Heart right ventricle (tissue), 16 donors: ENCODE results near the gene DBNL. TPM values are rescaled to one million over a fixed set of nuclear protein-coding genes. Genes with fewer than 3 reads are reported as not detected.

ENCODE experiments used
- ATAC-seq, 8 donors: fragments of 200-7000 bp; cut with Tn5 transposase; one replicate each; pipeline ENCODE4 v1.9.1; 2020; ENCODE audit warnings: mild to moderate bottlenecking in 8 of 8, moderate library complexity in 8 of 8, moderate number of reproducible peaks in 1 of 8
- DNase-seq, 2 donors: peaks; one replicate each; pipeline ENCODE4 v3.0.0-alpha.2; 2020
- H3K27ac ChIP-seq, 10 donors: fragments of 200-600 bp; sonication (generic) in 2 of 10; one replicate each; pipeline versions ENCODE4 v1.5.0 to v1.8.0; 2020 to 2022; ENCODE audit warnings: mild to moderate bottlenecking in 3 of 10
- H3K27me3 ChIP-seq, 7 donors: fragments of 200-600 bp; one replicate each; pipeline ENCODE4 v1.8.0; 2021 to 2022; ENCODE audit warnings: mild to moderate bottlenecking in 2 of 7
- H3K36me3 ChIP-seq, 9 donors: fragments of 200-600 bp; sonication (generic) in 1 of 9; one replicate each; pipeline versions ENCODE4 v1.5.0 to v1.8.0; 2020 to 2022; ENCODE audit warnings: mild to moderate bottlenecking in 2 of 9
- H3K4me1 ChIP-seq, 9 donors: fragments of 200-600 bp; sonication (generic) in 1 of 9; one replicate each; pipeline versions ENCODE4 v1.5.0 to v1.8.0; 2020 to 2022; ENCODE audit warnings: mild to moderate bottlenecking in 4 of 9
- H3K4me3 ChIP-seq, 10 donors: fragments of 200-600 bp; sonication (generic) in 2 of 10; one replicate each; pipeline versions ENCODE4 v1.5.0 to v1.8.0; 2020 to 2022; ENCODE audit warnings: mild to moderate bottlenecking in 7 of 10, moderate library complexity in 2 of 10
- H3K9me3 ChIP-seq, 11 donors: fragments of 200-600 bp in 10 of 11; sonication (generic) in 2 of 11; one replicate each; pipeline versions ENCODE4 v1.5.0 to v1.8.0; 2013 to 2022; ENCODE audit warnings: mild to moderate bottlenecking in 2 of 11, control low read depth in 1 of 11, moderate library complexity in 1 of 11
- WGBS, 2 donors: extraction: QIAGEN DNeasy Blood & Tissue Kit; methylation state at CpG; one replicate each; pipeline ENCODE4 v1.1.7; 2013; ENCODE audit warnings: inconsistent platforms in 1 of 2; 5-methylcytosine and 5-hydroxymethylcytosine counted together
- intact Hi-C, 10 donors: fragments of 100-400 bp; cut with DNase I; formaldehyde crosslinking; loops; one replicate each; pipeline versions ENCODE4 v1.11.1 to v1.14.2; 2022
- polyA plus RNA-seq, 2 donors: library from polyadenylated mRNA; stranded (reverse); fragments of 200-250 nt; gene quantifications; one replicate each; pipeline ENCODE4 v1.2.3, GENCODE V29; 2013
- total RNA-seq, 10 donors: library from RNA; stranded (reverse); fragmentation: NEBNext Ultra II Directional in 3 of 10; extraction: Animal tissue kit (Norgen Biotek cat#: 25700) in 3 of 10; gene quantifications; one replicate each; pipeline versions ENCODE4 v1.2.1 to v1.2.4, GENCODE V29; 2021 to 2023
- TF ChIP-seq, protein P1 (sequence below), 9 donors: fragments of 200-600 bp; sonication (generic) in 2 of 9; IDR thresholded peaks; one replicate each; pipeline versions ENCODE4 v1.5.0 to v1.8.0; 2021 to 2022; ENCODE audit warnings: antibody characterized with exemption in 9 of 9, mild to moderate bottlenecking in 5 of 9, moderate library complexity in 1 of 9
- donor health status: Arrhythmogenic right ventricular cardiomyopathy.
- donor health status: ischemic (EF 13 %, LVEDD 7.1; RV severe dilation, severe dysfunction).
- donor health status: healthy with polysubstance abuse.
- donor health status: DM: no; HTN: yes; CAD: no.
- donor health status: DM: no; HTN: no; CAD: no.
- donor health status: ischemic (EF 25% LVEDD 6.9; RV normal size, moderate dysfunction).
- donor health status: ischemic (EF 25% LVEDD 5.7; RV mildly dilated, moderate dysfunction).
- donor health status: healthy.
- donor health status: DM: yes; HTN: yes; CAD: no.
- donor health status: Ischemic cardiomyopathy.
- donor health status: ischemic (EF 35%, LVEDD 5.7; RV mildly dilated, moderate dysfunction).
- donor health status: nonischemic (EF 11% LVEDD 7.7; RV severe dilation, severe dysfunction).
- donor health status: DM: yes; HTN: yes; CAD: no.
- donor health status: PGD.
- donor health status: ischemic (EF 29% LVEDD 5.4; RV normal size, mild dysfunction).
- donor health status: nonischemic (EF 23%, LVEDD 6.1; RV moderate dilation, normal function).

DBNL gene
- total and polyA plus RNA-seq, 12 donors: 26.0 to 74.3 (median 35.4) TPM

DNA sequence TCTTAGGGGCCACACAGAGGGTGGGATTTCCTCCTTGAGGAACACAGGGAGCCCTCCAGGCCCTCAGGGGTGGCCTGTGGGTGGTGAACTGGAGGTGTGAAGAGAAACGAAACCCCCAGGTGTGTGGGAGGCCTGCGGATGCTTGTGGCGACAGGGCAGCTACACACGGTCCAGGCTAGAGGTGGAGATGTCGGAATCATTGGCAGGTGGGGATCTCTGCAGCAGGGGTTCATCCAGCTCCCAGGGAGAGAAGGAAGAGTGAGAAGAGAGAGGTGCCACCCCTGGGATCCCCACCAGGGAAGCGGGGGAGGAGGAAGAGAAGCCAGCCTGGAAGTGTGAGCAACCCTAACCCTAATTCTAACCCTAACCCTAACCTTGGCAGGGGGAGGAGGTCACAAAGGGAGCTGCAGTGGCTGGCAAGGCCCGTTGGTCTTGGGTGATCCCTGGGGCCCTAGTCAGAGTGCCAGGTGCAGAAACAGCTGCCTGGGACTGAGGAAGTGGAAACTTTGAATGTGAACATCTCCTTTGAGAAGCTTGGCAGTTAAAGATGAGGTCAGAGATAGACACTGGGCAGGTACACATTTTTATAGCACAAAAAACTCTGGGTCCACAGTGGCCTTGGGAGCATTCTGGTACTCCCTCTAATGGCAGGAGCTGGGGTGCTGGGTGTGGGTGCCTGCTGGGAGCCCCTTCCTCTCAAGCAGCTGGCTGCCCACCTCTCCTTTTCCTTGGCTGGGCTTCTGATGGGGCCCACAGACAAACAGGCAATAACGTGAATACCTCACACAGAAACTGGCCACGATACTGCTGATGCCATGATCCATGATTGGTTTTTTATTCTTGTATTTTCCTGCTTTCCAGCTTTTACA lies 52.8 kb downstream of the DBNL start:
- no peaks in the 10 kb centered on the region for H3K36me3 ChIP-seq
- intact Hi-C loops: no loop called here
- WGBS, 2 donors: 82 to 87% methylated on average over 9 of the region's 9 CpGs
- ATAC-seq (no peak), DNase-seq (no peak)
- H3K4me1 ChIP-seq: peaks cover 0 to 52% (median 10%) of the 10 kb centered on the region in 9 donors
- no peak overlapping the region for H3K27ac ChIP-seq
- no peaks in the 10 kb centered on the region for H3K27me3 ChIP-seq
- TF ChIP-seq, protein P1, sequence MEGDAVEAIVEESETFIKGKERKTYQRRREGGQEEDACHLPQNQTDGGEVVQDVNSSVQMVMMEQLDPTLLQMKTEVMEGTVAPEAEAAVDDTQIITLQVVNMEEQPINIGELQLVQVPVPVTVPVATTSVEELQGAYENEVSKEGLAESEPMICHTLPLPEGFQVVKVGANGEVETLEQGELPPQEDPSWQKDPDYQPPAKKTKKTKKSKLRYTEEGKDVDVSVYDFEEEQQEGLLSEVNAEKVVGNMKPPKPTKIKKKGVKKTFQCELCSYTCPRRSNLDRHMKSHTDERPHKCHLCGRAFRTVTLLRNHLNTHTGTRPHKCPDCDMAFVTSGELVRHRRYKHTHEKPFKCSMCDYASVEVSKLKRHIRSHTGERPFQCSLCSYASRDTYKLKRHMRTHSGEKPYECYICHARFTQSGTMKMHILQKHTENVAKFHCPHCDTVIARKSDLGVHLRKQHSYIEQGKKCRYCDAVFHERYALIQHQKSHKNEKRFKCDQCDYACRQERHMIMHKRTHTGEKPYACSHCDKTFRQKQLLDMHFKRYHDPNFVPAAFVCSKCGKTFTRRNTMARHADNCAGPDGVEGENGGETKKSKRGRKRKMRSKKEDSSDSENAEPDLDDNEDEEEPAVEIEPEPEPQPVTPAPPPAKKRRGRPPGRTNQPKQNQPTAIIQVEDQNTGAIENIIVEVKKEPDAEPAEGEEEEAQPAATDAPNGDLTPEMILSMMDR (IDR thresholded peaks at IDR 0.05): no peak
- H3K4me3 ChIP-seq: no peak overlapping the region
- no peaks in the 10 kb centered on the region for H3K9me3 ChIP-seq

DNA sequence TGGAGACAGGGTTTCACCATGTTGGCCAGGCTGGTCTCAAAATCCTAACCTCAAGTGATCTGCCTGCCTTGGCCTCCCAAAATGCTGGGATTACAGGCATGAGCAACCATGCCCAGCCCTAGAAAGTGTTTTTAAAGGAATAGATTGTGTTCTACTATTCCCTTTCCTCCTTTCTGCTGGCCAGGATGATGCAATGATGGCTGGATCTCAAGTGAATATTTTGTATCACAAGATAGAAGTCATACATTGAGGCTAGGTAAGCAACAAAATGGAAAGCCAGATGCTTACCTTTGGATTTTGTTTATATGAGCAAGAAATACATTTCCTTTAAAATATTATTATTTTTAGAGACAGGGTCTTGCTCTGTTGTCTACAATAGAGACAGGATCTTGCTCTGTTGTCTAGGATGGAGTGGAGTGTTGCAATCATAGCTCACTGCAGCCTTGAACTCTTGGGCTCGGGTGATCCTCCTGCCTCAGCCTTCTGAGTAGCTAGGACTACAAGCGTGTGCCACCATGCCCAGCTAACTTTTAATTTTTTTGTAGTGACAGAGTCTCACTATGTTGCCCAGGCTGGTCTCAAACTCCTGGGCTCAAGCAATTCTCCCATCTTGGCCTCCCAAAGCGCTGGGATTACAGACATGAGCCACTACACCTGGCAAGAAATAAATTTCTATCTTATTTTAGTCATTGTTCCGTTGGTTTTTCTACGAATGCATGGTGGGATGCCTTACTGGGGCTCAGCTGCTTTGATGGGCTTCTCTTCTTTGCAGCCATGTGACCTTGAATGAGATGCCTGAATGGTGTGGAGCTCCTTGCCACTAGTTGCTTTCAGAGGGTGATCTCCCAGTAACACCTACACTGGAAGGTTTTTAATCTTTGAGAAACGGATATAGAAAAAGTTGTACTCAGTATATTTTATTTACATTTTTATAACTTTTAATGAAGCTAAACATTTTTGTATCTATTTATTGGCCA lies 53.9 kb downstream of the DBNL start:
- H3K27ac ChIP-seq: no peak overlapping the region
- DNase-seq: no peak

DNA sequence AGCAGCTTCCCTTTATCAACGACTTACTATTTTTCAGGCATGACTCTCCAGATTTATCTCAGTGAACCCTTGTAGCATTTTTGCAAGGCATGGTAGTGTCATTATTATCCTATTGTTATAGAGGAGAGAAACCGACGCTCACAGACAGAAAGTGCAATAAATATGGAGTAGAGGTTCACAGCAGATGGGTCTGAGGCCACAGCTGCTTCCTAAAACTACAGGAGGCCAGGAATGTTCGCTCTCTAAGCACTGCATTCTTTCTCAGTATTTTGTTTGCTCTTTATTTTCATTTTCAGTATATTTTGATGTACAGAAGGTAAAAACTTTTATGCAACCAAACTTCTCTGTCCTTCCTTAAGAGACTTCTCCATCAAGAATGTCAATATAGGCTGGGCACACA lies 55.2 kb downstream of the DBNL start:
- H3K36me3 ChIP-seq: no peaks in the 10 kb centered on the region
- intact Hi-C loops: no loop called here
- H3K9me3 ChIP-seq: no peaks in the 10 kb centered on the region
- no peak for DNase-seq
- peaks cover 3 to 62% (median 14%) of the 10 kb centered on the region in 9 donors for H3K4me1 ChIP-seq
- peaks cover 0 to 13% (median 0%) of the 10 kb centered on the region in 7 donors for H3K27me3 ChIP-seq
- ATAC-seq: no peak
- 33 to 42% methylated on average over 4 of the region's 4 CpGs for WGBS, 2 donors
- TF ChIP-seq, protein P1 (IDR thresholded peaks at IDR 0.05): no peak
- no peak overlapping the region for H3K4me3 ChIP-seq
- H3K27ac ChIP-seq: peak overlapping the region in 4 of 10 donors; percentile 70 to 91 (median 88)

More for the DNA sequence above, 53.9 kb downstream of the DBNL start:
- ATAC-seq: no peak
- WGBS, 2 donors: 89 to 94% methylated on average over 6 of the region's 6 CpGs
- H3K4me3 ChIP-seq: no peak overlapping the region
- TF ChIP-seq, protein P1 (IDR thresholded peaks at IDR 0.05): no peak
- H3K36me3 ChIP-seq: no peaks in the 10 kb centered on the region
- H3K27me3 ChIP-seq: peaks cover 0 to 2% (median 0%) of the 10 kb centered on the region in 7 donors
- intact Hi-C loops: no loop called here
- peaks cover 3 to 63% (median 10%) of the 10 kb centered on the region in 9 donors for H3K4me1 ChIP-seq
- H3K9me3 ChIP-seq: no peaks in the 10 kb centered on the region
